ENCODE measurements around the gene CARD14. TPM values are rescaled to one million over a fixed set of nuclear protein-coding genes. Genes with fewer than 3 reads are reported as not detected.

The CARD14 gene
- polyA plus RNA-seq, 1 donor (not counting 4 experiments of a cell fraction or from before 2014, with no cell fraction given), result 0.49 TPM

- Histone ChIP-seq H3K9me1 (ENCODE audit: control insufficient read depth, extremely low read depth, insufficient read depth, low read length) (no peaks in the 10 kb centered on the region), H3K4me1 (ENCODE audit: control insufficient read depth, extremely low read depth, insufficient read depth, low read length) (peaks cover 21% of the 10 kb centered on the region), H3K4me2 (ENCODE audit: control insufficient read depth, extremely low read depth, insufficient read depth, low read depth, low read length) (peak overlapping the region; percentile 99), H3K27me3 (ENCODE audit: control insufficient read depth, extremely low read depth, insufficient read depth, low read length) (no peaks in the 10 kb centered on the region), H3K79me2 (ENCODE audit: control insufficient read depth, insufficient read depth, low read length) (peaks cover 57% of the 10 kb centered on the region), H3K27ac (ENCODE audit: control insufficient read depth, insufficient read depth, low read length) (peak overlapping the region; percentile 82), H2AFZ (ENCODE audit: control insufficient read depth, low read length) (peak overlapping the region; percentile 80), H3K9ac (ENCODE audit: control insufficient read depth, extremely low read depth, insufficient read depth, low read length) (peak overlapping the region; percentile 95), H3K9me3 (ENCODE audit: control insufficient read depth, low read depth, low read length) (no peaks in the 10 kb centered on the region), H3K36me3 (ENCODE audit: control insufficient read depth in 2 of 2, extremely low read depth in 1 of 2, insufficient read depth in 2 of 2, low read length in 2 of 2) (peaks cover 12 to 24% of the 10 kb centered on the region in 2 experiments), H3K4me3 (ENCODE audit: control insufficient read depth in 2 of 3, extremely low read depth in 1 of 3, insufficient read depth in 2 of 3, low read depth in 1 of 3, low read length in 3 of 3) (peak overlapping the region; percentile 80 to 93 (median 90)), H4K20me1 (ENCODE audit: control insufficient read depth, extremely low read depth, insufficient read depth, low read length) (peaks cover 16% of the 10 kb centered on the region)
- no peak for FAIRE-seq
- DNase-seq (ENCODE audit: low read depth, low spot score), result no peak
- dilution Hi-C loops (cut with MboI; ENCODE audit: extremely low pct_ligation_motif_present, low sequenced_read_pairs), result no loop called here
- TF ChIP-seq EZH2 (IDR thresholded peaks at IDR 0.05; ENCODE audit: low read length) (no peak), CTCF (optimal IDR thresholded peaks at IDR 0.05 in 1 of 3, IDR thresholded peaks at IDR 0.05 in 1 of 3, conservative IDR thresholded peaks at IDR 0.05 in 1 of 3; ENCODE audit: extremely low read depth in 1 of 3, insufficient read depth in 2 of 3, low read length in 3 of 3) (no peak)
Measured at GRCh38 chr17:80146121-80147034, 23.5 kb upstream of the CARD14 start.

- dilution Hi-C loops (cut with MboI; ENCODE audit: extremely low pct_ligation_motif_present, low sequenced_read_pairs), result no loop called here
- H3K9me3 ChIP-seq (ENCODE audit: control insufficient read depth, low read depth, low read length), result no peaks in the 10 kb centered on the region
- no peak for TF ChIP-seq EZH2 (IDR thresholded peaks at IDR 0.05; ENCODE audit: low read length)
- peak in 1 of 3 experiments; percentile 34 for TF ChIP-seq CTCF (optimal IDR thresholded peaks at IDR 0.05 in 1 of 3, IDR thresholded peaks at IDR 0.05 in 1 of 3, conservative IDR thresholded peaks at IDR 0.05 in 1 of 3; ENCODE audit: extremely low read depth in 1 of 3, insufficient read depth in 2 of 3, low read length in 3 of 3)
- peak; percentile 66 for FAIRE-seq
- peaks cover 8 to 17% of the 10 kb centered on the region in 2 experiments for H3K36me3 ChIP-seq (ENCODE audit: control insufficient read depth in 2 of 2, extremely low read depth in 1 of 2, insufficient read depth in 2 of 2, low read length in 2 of 2)
- H3K27me3 ChIP-seq (ENCODE audit: control insufficient read depth, extremely low read depth, insufficient read depth, low read length), result no peaks in the 10 kb centered on the region
- peaks cover 16% of the 10 kb centered on the region for H4K20me1 ChIP-seq (ENCODE audit: control insufficient read depth, extremely low read depth, insufficient read depth, low read length)
- peak within 1 kb of the TSS; percentile 80 to 93 (median 90) for H3K4me3 ChIP-seq (ENCODE audit: control insufficient read depth in 2 of 3, extremely low read depth in 1 of 3, insufficient read depth in 2 of 3, low read depth in 1 of 3, low read length in 3 of 3)
- peaks cover 30% of the 10 kb centered on the region for H3K4me1 ChIP-seq (ENCODE audit: control insufficient read depth, extremely low read depth, insufficient read depth, low read length)
- H2AFZ ChIP-seq (ENCODE audit: control insufficient read depth, low read length), result peak within 1 kb of the TSS; percentile 80
- peaks cover 53% of the 10 kb centered on the region for H3K79me2 ChIP-seq (ENCODE audit: control insufficient read depth, insufficient read depth, low read length)
- H3K9me1 ChIP-seq (ENCODE audit: control insufficient read depth, extremely low read depth, insufficient read depth, low read length), result no peaks in the 10 kb centered on the region
- peak within 1 kb of the TSS; percentile 99 for H3K4me2 ChIP-seq (ENCODE audit: control insufficient read depth, extremely low read depth, insufficient read depth, low read depth, low read length)
- H3K27ac ChIP-seq (ENCODE audit: control insufficient read depth, insufficient read depth, low read length), result peak within 1 kb of the TSS; percentile 82
- H3K9ac ChIP-seq (ENCODE audit: control insufficient read depth, extremely low read depth, insufficient read depth, low read length), result peak within 1 kb of the TSS; percentile 95
- DNase-seq (ENCODE audit: low read depth, low spot score), result peak; percentile 96
Measured at GRCh38 chr17:80147035-80147822, 22.6 kb upstream of the CARD14 start, which contains the start of gene EIF4A3. Gene EIF4A3, minus strand, starts transcription at chr17:80147128. Its CDS starts 167 bp downstream, at chr17:80146961.

All from keratinocyte (primary cell).